Uterus (tissue), 2 donors: Measurements from ENCODE around the gene MAB21L2.

Source experiments
- CTCF ChIP-seq, 4 experiments: fragments of 200-600 bp in 2 of 4; fragments of 450-650 bp in 2 of 4; sonication (generic) in 2 of 4; IDR thresholded peaks; one replicate each; pipeline ENCODE4 v1.5.1; 2016 to 2019; ENCODE audit warnings: antibody characterized with exemption in 4 of 4, mild to moderate bottlenecking in 2 of 4, moderate library complexity in 1 of 4
- POLR2A ChIP-seq, 2 donors: fragments of 450-650 bp; IDR thresholded peaks; one replicate each; pipeline ENCODE4 v1.6.1; 2016; ENCODE audit warnings: antibody characterized with exemption in 2 of 2, mild to moderate bottlenecking in 1 of 2, moderate library complexity in 1 of 2

- no peak for TF ChIP-seq CTCF (IDR thresholded peaks at IDR 0.05)
- TF ChIP-seq POLR2A (IDR thresholded peaks at IDR 0.05), result no peak
Observed at GRCh38 chr4:150540536-150540935, 41.4 kb upstream of the MAB21L2 start.
